H1 (cell line): ENCODE results near the gene TGIF1. TPM values are rescaled to one million over a fixed set of nuclear protein-coding genes. Genes with fewer than 3 reads are reported as not detected.

ENCODE experiments used
- CTCF ChIA-PET: fragments of 300-600 bp; sonication (Branson Sonifier 250); formaldehyde crosslinking; loops from one replicate; lab custom pipeline; 2021; ENCODE audit not compliant: partially characterized antibody; lab: Charles Lee
- POLR2A ChIA-PET: fragments of 300-600 bp; sonication (Branson Sonifier 250); formaldehyde crosslinking; loops from one replicate; lab custom pipeline; 2021; ENCODE audit warnings: inconsistent platforms; ENCODE audit not compliant: partially characterized antibody; lab: Charles Lee
- DNase-seq, 2 experiments: peaks; one replicate each; pipeline versions ENCODE4 v3.0.0 to v3.0.0-alpha.2; 2010 to 2022; ENCODE audit warnings: low spot score in 2 of 2, low read depth in 1 of 2, mixed read lengths in 1 of 2
- FAIRE-seq: peaks from 2 replicates; lab custom pipeline; 2011; peaks lifted over from hg19 to GRCh38; lab: Jason Lieb, UNC
- H2AFZ ChIP-seq: 2 replicates; pipeline ENCODE4 v1.8.1; 2012; ENCODE audit warnings: low read length, inconsistent platforms
- H2AK5ac ChIP-seq: 2 replicates; pipeline ENCODE4 v1.6.1; 2013; ENCODE audit warnings: low read depth, low read length
- H2BK120ac ChIP-seq: replicated peaks from 2 replicates; pipeline ENCODE3; 2013; ENCODE audit warnings: low read depth, low read length, inconsistent platforms
- H2BK12ac ChIP-seq: 2 replicates; pipeline ENCODE4 v1.6.1; 2013; ENCODE audit warnings: low read depth, low read length
- H2BK15ac ChIP-seq: 2 replicates; pipeline ENCODE4 v1.6.1; 2013; ENCODE audit warnings: low read length
- H2BK20ac ChIP-seq: 2 replicates; pipeline ENCODE4 v1.6.1; 2013; ENCODE audit warnings: low read length
- H2BK5ac ChIP-seq: 2 replicates; pipeline ENCODE4 v1.6.1; 2013; ENCODE audit warnings: low read depth, low read length
- H3K14ac ChIP-seq: 2 replicates; pipeline ENCODE4 v1.6.1; 2013; ENCODE audit warnings: inconsistent platforms; ENCODE audit not compliant: insufficient read length
- H3K18ac ChIP-seq: 2 replicates; pipeline ENCODE4 v1.6.1; 2013; ENCODE audit warnings: low read length; ENCODE audit errors: extremely low read depth
- H3K23ac ChIP-seq: 2 replicates; pipeline ENCODE4 v1.6.1; 2013; ENCODE audit warnings: inconsistent platforms; ENCODE audit not compliant: insufficient read length
- H3K23me2 ChIP-seq: 2 replicates; pipeline ENCODE4 v1.6.1; 2013; ENCODE audit warnings: low read depth, low read length
- H3K27ac ChIP-seq: 2 replicates; pipeline ENCODE4 v1.6.1; 2011; ENCODE audit warnings: low read depth, low read length, inconsistent platforms
- H3K27me3 ChIP-seq, 4 experiments: replicated peaks in 1 of 4; 1 replicate in 1 of 4; 2 replicates in 3 of 4; pipeline versions ENCODE4 v1.6.1 to v1.8.1; 2011 to 2013; ENCODE audit warnings: low read length in 3 of 4, mild to moderate bottlenecking in 3 of 4, inconsistent platforms in 2 of 4, mixed read lengths in 2 of 4, moderate library complexity in 1 of 4; ENCODE audit not compliant: control insufficient read depth in 3 of 4, insufficient read depth in 3 of 4; ENCODE audit errors: extremely low read depth in 1 of 4
- H3K36me3 ChIP-seq, 4 experiments: 2 replicates each; pipeline versions ENCODE4 v1.6.1 to v1.8.1; 2011 to 2013; ENCODE audit warnings: mild to moderate bottlenecking in 4 of 4, low read length in 3 of 4, moderate library complexity in 2 of 4, control low read depth in 1 of 4, inconsistent platforms in 1 of 4; ENCODE audit not compliant: insufficient read depth in 4 of 4, control insufficient read depth in 2 of 4
- H3K4ac ChIP-seq: replicated peaks from 2 replicates; pipeline ENCODE3; 2013; ENCODE audit warnings: low read length, low read depth, mixed read lengths, inconsistent platforms; ENCODE audit not compliant: insufficient read length
- H3K4me1 ChIP-seq, 4 experiments: replicated peaks in 1 of 4; 1 replicate in 1 of 4; 2 replicates in 3 of 4; pipeline versions ENCODE4 v1.6.1 to v1.8.1; 2011 to 2013; ENCODE audit warnings: low read length in 3 of 4, inconsistent platforms in 2 of 4, mixed read lengths in 1 of 4; ENCODE audit not compliant: insufficient read depth in 4 of 4, control insufficient read depth in 3 of 4
- H3K4me2 ChIP-seq, 2 experiments: 2 replicates each; pipeline versions ENCODE4 v1.6.1 to v1.8.1; 2011 to 2013; ENCODE audit warnings: low read depth in 2 of 2, low read length in 2 of 2, control low read depth in 1 of 2, inconsistent platforms in 1 of 2, mild to moderate bottlenecking in 1 of 2; ENCODE audit not compliant: insufficient read depth in 1 of 2
- H3K4me3 ChIP-seq, 4 experiments: fragments of 200-600, 300-600 bp in 1 of 4; sonication (generic), shearing (Covaris generic), sonication (Bioruptor Twin) in 1 of 4; 2 replicates each; pipeline versions ENCODE4 v1.5.1 to v1.8.1; 2011 to 2016; ENCODE audit warnings: low read length in 4 of 4, low read depth in 3 of 4, control low read depth in 2 of 4, inconsistent platforms in 2 of 4, mild to moderate bottlenecking in 2 of 4, mixed read lengths in 1 of 4, moderate library complexity in 1 of 4; ENCODE audit not compliant: insufficient read depth in 2 of 4; ENCODE audit errors: extremely low read depth in 1 of 4
- H3K56ac ChIP-seq: replicated peaks from 2 replicates; pipeline ENCODE3; 2013; ENCODE audit warnings: low read depth, mild to moderate bottlenecking, mixed read lengths, low read length, inconsistent platforms; ENCODE audit not compliant: insufficient read length
- H3K79me1 ChIP-seq: 2 replicates; pipeline ENCODE4 v1.6.1; 2013; ENCODE audit warnings: low read depth, low read length, control low read depth
- H3K79me2 ChIP-seq, 2 experiments: 2 replicates each; pipeline versions ENCODE4 v1.6.1 to v1.8.1; 2012 to 2013; ENCODE audit warnings: low read length in 2 of 2, mild to moderate bottlenecking in 2 of 2, inconsistent platforms in 1 of 2; ENCODE audit not compliant: insufficient read depth in 2 of 2, control insufficient read depth in 1 of 2
- H3K9ac ChIP-seq, 4 experiments: replicated peaks in 1 of 4; 1 replicate in 1 of 4; 2 replicates in 3 of 4; pipeline versions ENCODE4 v1.6.1 to v1.8.1; 2011 to 2013; ENCODE audit warnings: low read depth in 3 of 4, low read length in 3 of 4, control low read depth in 2 of 4, mild to moderate bottlenecking in 2 of 4, moderate library complexity in 2 of 4, inconsistent platforms in 1 of 4; ENCODE audit errors: extremely low read depth in 1 of 4
- H3K9me3 ChIP-seq, 2 experiments: 2 replicates each; pipeline versions ENCODE4 v1.6.1 to v1.8.1; 2012 to 2013; ENCODE audit warnings: mild to moderate bottlenecking in 2 of 2, moderate library complexity in 2 of 2, control low read depth in 1 of 2, inconsistent platforms in 1 of 2, low read depth in 1 of 2, low read length in 1 of 2, mixed read lengths in 1 of 2; ENCODE audit not compliant: insufficient read depth in 2 of 2
- H4K20me1 ChIP-seq, 2 experiments: replicated peaks in 1 of 2; 2 replicates each; pipeline versions ENCODE3 to v1.8.1; 2011 to 2013; ENCODE audit warnings: inconsistent platforms in 2 of 2, low read length in 2 of 2, mild to moderate bottlenecking in 1 of 2; ENCODE audit not compliant: insufficient read depth in 2 of 2, control insufficient read depth in 1 of 2
- H4K5ac ChIP-seq: 2 replicates; pipeline ENCODE4 v1.6.1; 2013; ENCODE audit warnings: low read length, low read depth, mixed read lengths, inconsistent platforms; ENCODE audit not compliant: insufficient read length
- H4K8ac ChIP-seq: 2 replicates; pipeline ENCODE4 v1.8.0; 2013; ENCODE audit warnings: mild to moderate bottlenecking, moderate library complexity, low read length, inconsistent platforms; ENCODE audit not compliant: insufficient read depth; ENCODE audit errors: extremely low read depth
- H4K91ac ChIP-seq: replicated peaks from 2 replicates; pipeline ENCODE3; 2013; ENCODE audit warnings: low read length, mixed read lengths, inconsistent platforms; ENCODE audit not compliant: insufficient read length
- KDM1A ChIP-seq: fragments of 200-600, 300-600 bp; sonication (generic); IDR thresholded peaks from 2 replicates; pipeline ENCODE4 v1.7.1; 2016; ENCODE audit warnings: mild to moderate bottlenecking, low read length, borderline replicate concordance
- NANOG ChIP-seq: IDR thresholded peaks from 2 replicates; pipeline ENCODE4 v1.6.1; 2011; ENCODE audit warnings: low read length, low read depth, mild to moderate bottlenecking, inconsistent platforms; ENCODE audit not compliant: insufficient read depth, poor library complexity, severe bottlenecking
- SRF ChIP-seq: IDR thresholded peaks from 2 replicates; pipeline ENCODE4 v1.6.1; 2011; ENCODE audit warnings: mild to moderate bottlenecking, low read depth, low read length, moderate library complexity
- WGBS, 2 experiments: shearing (Covaris generic) in 1 of 2; methylation state at CpG; one replicate each; pipeline versions ENCODE4 v1.1.6 to v1.1.7; 2013 to 2015; ENCODE audit warnings: low lambda C conversion rate in 2 of 2, mixed read lengths in 2 of 2, inconsistent platforms in 1 of 2, low coverage in 1 of 2, missing lambda C conversion rate in 1 of 2; ENCODE audit not compliant: insufficient replicate concordance in 2 of 2, insufficient coverage in 1 of 2, insufficient read length in 1 of 2; ENCODE audit errors: extremely low coverage in 1 of 2, missing lambda C conversion rate in 1 of 2; 5-methylcytosine and 5-hydroxymethylcytosine counted together
- polyA plus RNA-seq, 7 experiments: library from polyadenylated mRNA; depleted of rRNA in 3 of 7; stranded (reverse) in 5 of 7; unstranded in 2 of 7; fragments of >200 nt in 5 of 7; fragments of 200-250 nt in 2 of 7; gene quantifications; 1 replicate in 5 of 7; 2 replicates in 1 of 7; 4 replicates in 1 of 7; pipeline versions ENCODE4 v1.2.1 to v1.2.3, GENCODE V29; 2011 to 2013; ENCODE audit warnings: missing spikeins in 2 of 7, mixed read lengths in 2 of 7
- total RNA-seq: library from RNA; stranded (reverse); fragmentation: NEBNext Ultra II Directional; extraction: Animal tissue kit (Norgen Biotek cat#: 25700); gene quantifications from 2 replicates; pipeline ENCODE4 v1.2.1, GENCODE V29; 2021

The TGIF1 gene
- total and polyA plus RNA-seq, 2 of the 8 experiments (the other 6 are each of a cell fraction or from before 2014, with no cell fraction given): 256 to 262 TPM

GRCh38 chr18:3466872-3467271 is 16.9 kb downstream of the TGIF1 start:
- Histone ChIP-seq H3K56ac (no peak overlapping the region), H2BK12ac (peak overlapping the region; percentile 32; the same call in 1 of the 2 replicates), H4K20me1 (no peaks in the 10 kb centered on the region), H3K4me1 (peaks cover 7 to 18% (median 9%) of the 10 kb centered on the region in 4 experiments; a peak in 6 of 7 replicates), H2BK20ac (no peak overlapping the region; the same call in 1 of the 2 replicates), H3K4me3 (no peak overlapping the region), H2BK15ac (no peak overlapping the region), H3K4me2 (peak overlapping the region in 1 of 2 experiments; percentile 12; a peak in 1 of 4 replicates), H3K23ac (no peak overlapping the region), H3K36me3 (no peaks in the 10 kb centered on the region), H3K9me3 (no peaks in the 10 kb centered on the region), H3K9ac (no peak overlapping the region), H4K91ac (peak overlapping the region; percentile 2), H4K5ac (no peak overlapping the region), H3K4ac (no peak overlapping the region), H2AFZ (no peak overlapping the region), H3K18ac (no peak overlapping the region), H3K14ac (no peak overlapping the region), H3K27ac (no peak overlapping the region), H4K8ac (no peak overlapping the region), H2BK5ac (peak overlapping the region; percentile 36; the same call in 1 of the 2 replicates), H2AK5ac (no peak overlapping the region), H3K27me3 (no peaks in the 10 kb centered on the region), H3K23me2 (0 out of 2 replicates have a peak, but pooled peaks cover 2% of the 10 kb centered on the region), H2BK120ac (peak overlapping the region; percentile 68), H3K79me2 (no peaks in the 10 kb centered on the region), H3K79me1 (no peaks in the 10 kb centered on the region)
- FAIRE-seq (peak; percentile 72), DNase-seq (peak in 1 of 2 experiments; percentile 50)
- TF ChIP-seq NANOG (peak; percentile 85), SRF (no peak), KDM1A (no peak)
- ChIA-PET POLR2A (interaction anchor here (0.6 to 6.3 kb wide), 9 partner anchors 11 to 178 kb away, joined by 3 to 58 read pairs (median 6); no protein-coding TSS in a partner anchor), CTCF (interaction anchor here (0.6 to 4.7 kb wide), 15 partner anchors 9 to 268 kb away, joined by 3 to 56 read pairs (median 4); no protein-coding TSS in a partner anchor)
- WGBS, 2 experiments: 39% methylated on average over 2 of the region's 2 CpGs; no CpG with 5 or more reads in 1 of the 2 experiments
